ENCODE data around the gene COX7A2.

The COX7A2 gene

GRCh38 chr6:75196081-75196687 is 47.4 kb downstream of the COX7A2 start:
- peak overlapping the region; percentile 48 for H3K27ac ChIP-seq (ENCODE audit: low read depth, low read length)
- peaks cover 10% of the 10 kb centered on the region for H3K79me2 ChIP-seq (ENCODE audit: control insufficient read depth, insufficient read depth, low read length, unreplicated experiment)
- H3K36me3 ChIP-seq (ENCODE audit: insufficient read depth, low read length), result peaks cover 17% of the 10 kb centered on the region
- no peak overlapping the region for H2AFZ ChIP-seq (ENCODE audit: low read length, unreplicated experiment)
- H3K27me3 ChIP-seq (ENCODE audit: insufficient read depth, low read length), result no peaks in the 10 kb centered on the region
- H3K4me1 ChIP-seq (ENCODE audit: control insufficient read depth, insufficient read depth, low read length, unreplicated experiment), result peaks cover 11% of the 10 kb centered on the region
- no peak overlapping the region for H3K4me3 ChIP-seq (ENCODE audit: low read depth, low read length)

GRCh38 chr6:75188221-75188925 is 55.2 kb downstream of the COX7A2 start:
- Histone ChIP-seq H2AFZ (ENCODE audit: low read length, unreplicated experiment) (no peak overlapping the region), H3K4me3 (ENCODE audit: low read depth, low read length) (no peak overlapping the region), H3K27ac (ENCODE audit: low read depth, low read length) (no peak overlapping the region), H3K79me2 (ENCODE audit: control insufficient read depth, insufficient read depth, low read length, unreplicated experiment) (no peaks in the 10 kb centered on the region), H3K27me3 (ENCODE audit: insufficient read depth, low read length) (no peaks in the 10 kb centered on the region), H3K36me3 (ENCODE audit: insufficient read depth, low read length) (peaks cover 19% of the 10 kb centered on the region), H3K4me1 (ENCODE audit: control insufficient read depth, insufficient read depth, low read length, unreplicated experiment) (peaks cover 1% of the 10 kb centered on the region)
